Suprapubic skin (tissue), 4 donors: ENCODE measurements around the gene IMMT.

Experiments used
- CTCF ChIP-seq, 2 donors: fragments of 200-600 bp in 1 of 2; fragments of 450-650 bp in 1 of 2; sonication (generic) in 1 of 2; IDR thresholded peaks; one replicate each; pipeline ENCODE4 v1.5.1; 2016 to 2019; ENCODE audit warnings: antibody characterized with exemption in 2 of 2, mild to moderate bottlenecking in 1 of 2, moderate library complexity in 1 of 2
- EP300 ChIP-seq: sonication (generic); formaldehyde crosslinking; IDR thresholded peaks from one replicate; pipeline ENCODE4 v1.6.1; 2017; ENCODE audit warnings: antibody characterized with exemption
- POLR2A ChIP-seq, 2 donors: fragments of 450-650 bp; IDR thresholded peaks; one replicate each; pipeline ENCODE4 v1.6.1; 2017; ENCODE audit warnings: antibody characterized with exemption in 2 of 2, mild to moderate bottlenecking in 2 of 2, moderate library complexity in 2 of 2
- POLR2AphosphoS5 ChIP-seq, 3 donors: sonication (generic); formaldehyde crosslinking; IDR thresholded peaks; one replicate each; pipeline ENCODE4 v1.6.1; 2017; ENCODE audit warnings: antibody characterized with exemption in 3 of 3

GRCh38 chr2:86118130-86118529, 77.1 kb downstream of the IMMT start:
- TF ChIP-seq CTCF (IDR thresholded peaks at IDR 0.05), result no peak
- TF ChIP-seq EP300, result no peak
- no peak for TF ChIP-seq POLR2A (IDR thresholded peaks at IDR 0.05)
- TF ChIP-seq POLR2AphosphoS5 (IDR thresholded peaks at IDR 0.05), result no peak
